Central memory CD4-positive, alpha-beta T cell (primary cell): ENCODE measurements around the gene CELSR3.

Experiments used
- DNase-seq: peaks from one replicate; pipeline ENCODE4 v3.0.0; 2022

Gene CELSR3

GRCh38 chr3:48685603-48686511 is 23.2 kb upstream of the CELSR3 start, which contains the start of gene NCKIPSD:
Gene NCKIPSD, minus strand, starts transcription at chr3:48685915. Its CDS starts 108 bp downstream, at chr3:48685807.
- peak; percentile 86 for DNase-seq

GRCh38 chr3:48685293-48685602 is 22.6 kb upstream of the CELSR3 start:
- no peak for DNase-seq

GRCh38 chr3:48684480-48685143 is 21.9 kb upstream of the CELSR3 start:
- DNase-seq, result no peak

GRCh38 chr3:48684054-48684349 is 21.3 kb upstream of the CELSR3 start:
- no peak for DNase-seq

- no peak for DNase-seq
These were observed 20.1 kb upstream of the CELSR3 start for GRCh38 chr3:48682786-48683185.

GRCh38 chr3:48681974-48682610 is 19.4 kb upstream of the CELSR3 start:
- DNase-seq, result no peak

GRCh38 chr3:48681541-48681880 is 18.8 kb upstream of the CELSR3 start:
- no peak for DNase-seq

- no peak for DNase-seq
These were observed 18.3 kb upstream of the CELSR3 start for GRCh38 chr3:48680811-48681540.

GRCh38 chr3:48679411-48680391 is 17.0 kb upstream of the CELSR3 start:
- no peak for DNase-seq

- no peak for DNase-seq
These were observed 16.1 kb upstream of the CELSR3 start for GRCh38 chr3:48678566-48679380.

GRCh38 chr3:48678056-48678455 is 15.4 kb upstream of the CELSR3 start:
- DNase-seq, result no peak

- DNase-seq, result no peak
These were observed 11.8 kb upstream of the CELSR3 start for GRCh38 chr3:48674505-48674904.

GRCh38 chr3:48672522-48672921 is 9.8 kb upstream of the CELSR3 start:
- DNase-seq, result no peak

- no peak for DNase-seq
These were observed 2.2 kb upstream of the CELSR3 start for GRCh38 chr3:48664929-48665328.

- DNase-seq, result no peak
These were observed 1.6 kb upstream of the CELSR3 start for GRCh38 chr3:48664313-48664644.

GRCh38 chr3:48663489-48664312 is 1.0 kb upstream of the CELSR3 start:
- DNase-seq, result peak; percentile 81

- DNase-seq, result no peak
These were observed 437 bp downstream of the CELSR3 start for GRCh38 chr3:48662145-48662752.

GRCh38 chr3:48661501-48662144 is 1.1 kb downstream of the CELSR3 start:
- DNase-seq, result peak; percentile 66

GRCh38 chr3:48660800-48661400 is 1.8 kb downstream of the CELSR3 start:
- no peak for DNase-seq
